Ecto neural progenitor cell (in vitro differentiated cells): ENCODE measurements around the gene S100A7A.
"Not testable (repeated sequence)": the region's sequence is repeated elsewhere in the genome, so short reads cannot be mapped to it uniquely, and the experiment has no call there.

Source experiments
- DNase-seq: peaks from one replicate; pipeline ENCODE4 v3.0.0-alpha.2; 2018; ENCODE audit warnings: low spot score

Gene S100A7A

DNA sequence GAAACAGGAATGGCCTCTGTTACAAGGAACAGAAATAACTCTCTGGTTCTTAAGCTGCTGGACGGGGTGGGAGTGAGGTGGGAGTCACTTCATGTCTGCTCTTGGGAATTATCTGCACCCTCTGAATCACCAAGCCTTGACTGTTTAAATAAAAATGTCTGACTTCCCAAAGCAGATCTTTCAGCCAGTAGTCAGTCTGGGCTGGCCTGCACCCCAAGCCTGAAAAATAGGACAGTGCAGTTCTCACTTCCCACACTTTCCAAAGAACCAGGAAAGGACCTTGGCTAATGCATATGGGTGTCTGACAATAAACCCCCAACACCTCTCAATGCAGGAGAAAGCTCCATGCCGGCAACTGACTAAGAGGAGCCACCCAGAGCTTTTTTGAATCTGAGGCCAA, 43.3 kb downstream of the S100A7A start:
- DNase-seq: no peak

- DNase-seq: no peak
Observed at GRCh38 chr1:153460551-153460950, 44.2 kb downstream of the S100A7A start, which contains the start of gene S100A7. TSS of gene S100A7 (minus strand) at chr1:153460651. CDS start at chr1:153459013, 1,638 bp downstream.

- DNase-seq: not testable (repeated sequence)
Observed at GRCh38 chr1:153462741-153463140, 46.4 kb downstream of the S100A7A start.

- peak; percentile 76 for DNase-seq
Observed at GRCh38 chr1:153465811-153466636, 49.7 kb downstream of the S100A7A start.

DNA sequence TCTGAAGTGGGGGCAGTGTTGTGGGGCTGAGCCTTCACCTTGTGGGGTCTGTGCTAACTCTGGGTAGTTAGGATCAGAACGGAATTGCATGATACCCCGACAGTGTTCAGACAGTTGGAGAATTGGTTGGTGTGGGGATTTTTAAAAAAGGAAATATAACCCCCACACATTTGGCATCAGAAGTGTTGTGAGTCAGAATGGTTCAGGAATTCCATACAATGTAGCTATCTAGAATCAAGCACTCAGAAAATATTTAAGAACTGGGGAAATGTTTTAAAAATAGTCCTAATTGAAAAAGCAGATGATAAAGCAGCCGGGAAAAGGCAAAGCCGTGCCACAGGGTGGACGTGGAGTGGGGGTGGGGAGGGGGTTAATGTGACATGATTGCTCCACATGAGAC, 50.6 kb downstream of the S100A7A start:
- no peak for DNase-seq

GRCh38 chr1:153470707-153471106, 54.4 kb downstream of the S100A7A start:
- no peak for DNase-seq
